Stimulated activated naive CD4-positive, alpha-beta T cell treated with Interleukin-2 at 50 U/mL for 16 hours (primary cell): ENCODE measurements around the gene HRH1.
"Not testable (repeated sequence)": the region's sequence is repeated elsewhere in the genome, so short reads cannot be mapped to it uniquely, and the experiment has no call there.

Experiments used
- DNase-seq: peaks from one replicate; lab custom pipeline; 2025; lab: John Stamatoyannopoulos, UW

Gene HRH1

DNA sequence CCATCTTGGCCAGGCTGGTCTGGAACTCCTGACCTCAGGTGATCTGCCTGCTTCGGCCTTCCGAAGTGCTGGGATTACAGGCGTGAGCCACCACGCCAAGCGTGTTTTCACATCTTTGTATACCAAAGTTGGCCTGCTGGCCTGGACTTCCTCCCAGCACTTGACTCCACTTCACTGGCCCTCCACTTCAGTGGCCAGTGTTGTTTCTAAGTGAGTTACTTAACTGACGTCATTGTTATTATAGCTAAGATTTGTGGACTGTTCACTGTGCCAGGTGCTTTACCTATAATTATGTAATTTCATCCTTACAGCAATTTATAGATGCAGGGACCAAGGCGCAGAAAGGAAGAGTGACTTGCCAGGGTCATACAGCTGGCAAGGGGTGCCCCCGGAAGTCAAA is 52.0 kb downstream of the HRH1 start:
- no peak for DNase-seq

GRCh38 chr3:11206953-11207352 is 52.7 kb downstream of the HRH1 start:
- DNase-seq: no peak

DNA sequence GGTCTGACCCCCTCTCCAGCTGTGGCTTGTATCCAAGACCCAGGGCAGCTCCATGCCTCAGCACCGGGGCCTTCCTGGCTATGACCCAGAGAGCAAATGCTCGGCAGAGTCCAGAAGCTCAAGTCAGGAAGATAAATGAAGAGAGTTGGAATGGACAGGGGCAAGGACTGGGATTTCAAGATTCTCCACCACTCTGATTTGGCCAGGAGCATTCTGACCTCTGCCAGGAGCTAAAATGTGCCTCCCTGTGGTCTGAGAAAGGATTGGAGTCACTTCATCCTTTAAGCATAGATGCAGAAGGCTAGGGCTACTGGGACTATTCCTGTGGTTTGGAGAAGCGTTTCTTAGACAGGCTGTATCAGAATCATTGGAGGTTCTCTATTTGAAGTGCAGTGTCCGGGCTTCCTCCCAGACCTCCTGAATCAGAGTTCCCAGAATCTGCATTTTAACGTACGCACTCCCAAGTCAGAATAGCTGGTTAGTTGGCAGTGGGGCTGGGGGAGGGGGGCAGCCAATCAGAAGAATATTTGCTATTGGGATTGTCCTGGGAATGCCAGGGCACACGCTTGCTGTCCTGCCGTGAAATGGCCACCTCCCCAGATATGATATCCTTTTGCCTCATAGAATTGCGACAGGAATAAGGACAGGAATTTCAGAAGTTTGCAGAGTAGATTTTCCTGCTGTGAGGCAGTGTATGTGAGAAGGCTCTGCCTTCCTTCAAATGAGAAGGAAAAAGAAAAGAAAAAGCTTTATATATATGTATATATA is 57.4 kb downstream of the HRH1 start:
- no peak for DNase-seq

GRCh38 chr3:11212299-11212608 is 58.0 kb downstream of the HRH1 start:
- DNase-seq: no peak

DNA sequence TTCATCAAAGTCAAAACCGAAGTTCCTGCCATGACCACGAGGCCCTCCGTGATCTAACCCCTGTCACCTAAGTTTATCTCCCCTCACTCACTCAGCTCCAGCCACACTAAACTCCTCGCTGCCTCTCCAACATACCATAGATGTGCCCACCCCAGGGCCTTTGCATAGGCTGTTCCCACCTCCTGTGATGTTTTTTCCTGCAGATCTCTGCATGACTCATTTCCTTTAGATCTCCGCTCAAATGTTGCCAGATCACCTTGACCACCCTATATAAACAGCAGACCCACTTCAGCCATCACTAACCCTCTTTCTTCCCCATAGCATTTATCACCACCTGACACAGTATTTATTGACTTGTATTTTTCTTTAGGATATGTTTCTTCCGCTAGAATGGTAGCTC is 58.5 kb downstream of the HRH1 start:
- no peak for DNase-seq

DNA sequence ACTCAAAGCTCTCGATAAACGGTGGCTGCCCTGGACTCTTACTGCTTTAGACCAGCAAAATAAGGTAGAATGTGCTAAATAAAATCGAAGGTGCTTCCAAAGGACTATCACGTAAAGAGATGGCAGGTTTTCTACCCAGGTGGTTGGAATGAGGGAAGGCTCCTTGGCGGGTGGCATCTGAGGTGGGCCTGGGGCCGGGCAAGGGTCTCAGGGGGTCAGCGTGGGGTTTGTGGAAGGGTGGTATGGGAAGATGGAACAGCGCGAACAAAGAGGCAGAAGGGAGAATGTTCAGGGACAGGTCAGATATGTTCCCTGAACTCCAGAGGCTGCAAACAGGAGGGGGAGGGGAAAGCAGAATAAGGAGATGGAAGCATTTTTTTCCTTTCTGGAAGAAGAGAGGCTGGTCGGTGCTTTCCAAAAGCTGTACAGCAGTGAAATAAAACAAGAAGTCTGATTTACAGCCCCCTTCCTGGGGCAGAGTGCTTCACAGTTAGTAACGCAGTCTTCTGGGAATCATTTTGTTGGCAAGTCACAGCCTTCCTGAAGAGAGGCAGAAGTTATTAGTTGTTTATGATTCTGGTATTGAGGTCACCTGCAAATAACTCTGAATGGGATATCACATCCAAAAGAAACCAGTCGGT is 59.6 kb downstream of the HRH1 start:
- no peak for DNase-seq

GRCh38 chr3:11214451-11214978 is 60.2 kb downstream of the HRH1 start:
- DNase-seq: no peak

DNA sequence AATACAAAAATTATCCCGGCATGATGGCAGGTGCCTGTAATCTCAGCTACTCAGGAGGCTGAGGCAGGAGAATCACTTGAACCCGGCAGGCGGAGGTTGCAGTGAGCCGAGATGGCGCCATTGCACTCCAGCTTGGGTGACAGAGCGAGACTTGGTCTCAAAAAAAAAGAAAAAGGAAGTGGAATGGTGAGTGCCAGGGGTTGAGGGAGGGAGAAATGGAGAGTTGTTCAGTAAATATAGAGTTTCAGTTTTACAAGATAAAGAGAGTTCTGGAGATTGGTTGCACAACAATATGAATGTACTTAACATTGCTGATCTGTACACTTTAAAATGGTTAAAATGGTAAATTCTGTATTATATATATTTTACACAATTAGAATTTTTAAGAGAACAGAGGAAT is 63.1 kb downstream of the HRH1 start:
- DNase-seq: not testable (repeated sequence)

DNA sequence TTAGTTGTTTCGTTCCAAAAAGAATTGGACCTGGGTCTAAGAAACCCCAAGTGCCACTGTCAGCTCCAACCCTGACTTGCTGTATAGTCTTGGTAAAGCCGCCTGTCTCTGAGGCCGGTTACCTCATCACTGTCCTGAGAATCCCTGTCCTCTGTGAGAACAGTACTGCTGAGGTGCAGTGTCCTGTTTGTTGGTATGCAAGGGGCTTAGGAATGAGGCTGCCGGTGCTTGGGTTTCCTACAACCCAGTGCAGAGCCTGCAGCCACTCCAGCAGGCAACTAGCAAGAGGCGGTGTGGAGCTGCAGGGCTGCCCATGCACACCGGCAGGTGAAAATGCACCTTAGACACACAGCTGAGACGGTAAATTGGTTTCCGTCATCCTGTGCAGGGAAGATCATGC is 65.9 kb downstream of the HRH1 start:
- no peak for DNase-seq

DNA sequence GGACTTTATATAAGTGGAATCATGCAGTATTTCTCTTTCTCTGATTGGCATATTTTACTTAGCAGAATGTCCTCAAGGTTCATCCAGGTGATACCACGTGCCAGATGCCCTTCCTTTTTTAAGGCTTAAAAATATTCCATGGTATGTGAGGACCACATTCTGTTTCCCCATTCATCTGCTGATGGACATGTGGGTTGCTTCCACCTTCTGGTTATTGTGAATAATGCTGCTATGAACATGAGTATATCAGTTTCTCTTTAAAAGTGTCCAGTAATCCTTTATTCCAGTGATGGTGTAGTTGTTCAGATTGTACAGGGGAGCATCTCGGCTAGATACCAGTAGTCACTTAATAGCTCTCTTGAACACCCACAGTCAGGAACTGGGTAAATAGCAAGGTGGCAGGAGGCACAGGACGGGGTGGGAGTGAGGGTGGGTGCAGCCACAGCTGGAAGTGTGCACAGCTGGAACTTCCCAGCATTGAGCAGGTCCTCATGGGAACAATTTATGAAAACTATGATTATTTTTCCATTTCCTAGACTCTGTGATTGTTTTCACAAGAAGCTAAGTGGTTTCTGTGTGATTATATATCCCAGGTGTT is 67.6 kb downstream of the HRH1 start:
- DNase-seq: no peak

GRCh38 chr3:11224010-11224409 is 69.7 kb downstream of the HRH1 start:
- DNase-seq: no peak

DNA sequence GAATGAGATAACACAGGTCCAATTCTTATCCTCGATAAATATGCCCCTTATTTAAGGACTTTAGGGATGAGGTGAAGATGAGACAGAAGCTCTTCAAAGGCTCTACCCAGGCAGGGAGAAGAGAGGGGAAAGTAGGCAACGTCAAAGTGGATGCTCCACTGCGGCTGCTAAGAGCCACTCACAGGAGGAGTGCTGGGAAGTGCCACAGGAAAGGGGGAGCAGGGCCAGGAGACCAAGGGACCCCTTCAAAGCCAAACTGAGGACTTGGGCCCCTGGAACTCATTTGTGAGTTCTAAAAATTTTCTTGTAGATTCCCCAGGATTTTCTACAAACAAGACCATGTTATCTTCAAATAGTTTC is 70.6 kb downstream of the HRH1 start:
- DNase-seq: no peak

GRCh38 chr3:11226042-11226370 is 71.7 kb downstream of the HRH1 start:
- DNase-seq: no peak

DNA sequence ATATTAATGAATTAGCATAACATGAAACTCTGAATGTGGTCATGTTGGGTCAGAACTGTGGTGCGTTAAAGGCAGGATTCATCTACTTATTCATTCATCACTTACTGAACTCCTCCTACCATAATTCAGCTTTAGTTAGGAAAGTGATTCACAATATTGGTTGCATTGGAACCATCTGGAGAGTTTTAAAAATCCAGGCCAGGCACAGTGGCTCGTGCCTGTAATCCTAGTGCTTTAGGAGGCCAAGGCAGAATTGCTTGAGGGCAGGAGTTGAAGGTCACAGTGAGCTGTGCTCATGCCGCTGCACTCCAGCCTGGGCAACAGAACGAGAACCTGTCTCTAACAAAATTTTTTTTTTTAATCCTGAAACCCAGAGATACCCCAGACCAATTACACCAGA is 73.7 kb downstream of the HRH1 start:
- DNase-seq: no peak

- no peak for DNase-seq
Measured at GRCh38 chr3:11230125-11230524, 75.8 kb downstream of the HRH1 start.

DNA sequence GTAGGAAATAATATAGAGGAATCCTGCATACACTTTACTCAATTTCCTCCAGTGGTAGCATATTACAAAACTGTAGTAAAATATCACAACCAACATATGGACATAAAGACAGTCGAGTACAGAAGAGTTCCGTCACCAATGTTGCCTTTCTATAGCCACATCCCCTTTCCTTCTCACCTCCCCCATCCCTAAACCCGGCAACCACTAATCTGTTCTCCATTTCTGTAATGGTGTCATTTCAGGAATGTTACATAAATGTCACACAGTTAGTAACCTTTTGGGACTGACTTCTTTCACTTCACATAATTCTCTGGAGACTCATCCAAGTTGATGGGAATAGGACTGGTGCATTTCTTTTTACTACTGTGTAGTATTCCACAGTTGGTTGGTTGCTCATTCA is 76.5 kb downstream of the HRH1 start:
- DNase-seq: no peak

DNA sequence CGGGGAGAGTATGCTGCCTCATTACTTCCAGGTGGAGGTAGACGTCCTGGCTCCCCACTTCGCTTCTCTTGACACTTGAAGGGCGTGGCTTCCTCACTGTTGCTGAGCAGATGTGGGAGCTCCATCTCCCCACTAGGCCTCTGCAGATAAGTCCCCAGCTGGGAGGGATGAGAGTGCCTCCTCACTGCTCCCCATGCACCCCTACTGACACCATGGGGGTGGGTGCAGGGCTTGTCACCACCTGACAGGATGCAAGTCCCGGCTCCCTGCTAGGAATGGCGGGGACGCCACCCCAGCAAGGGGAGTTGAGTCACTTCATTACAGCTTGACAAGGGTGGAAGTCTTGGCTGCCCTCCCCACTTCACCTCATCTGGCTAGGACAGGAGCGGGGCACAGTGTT is 81.1 kb downstream of the HRH1 start:
- DNase-seq: no peak

GRCh38 chr3:11236588-11237461 is 82.5 kb downstream of the HRH1 start:
- DNase-seq: peak; percentile 70

- peak; percentile 4 for DNase-seq
Measured at GRCh38 chr3:11238060-11238459, 83.8 kb downstream of the HRH1 start.

- DNase-seq: no peak
Measured at GRCh38 chr3:11238880-11239279, 84.6 kb downstream of the HRH1 start.

- no peak for DNase-seq
Measured at GRCh38 chr3:11239796-11240195, 85.5 kb downstream of the HRH1 start.

DNA sequence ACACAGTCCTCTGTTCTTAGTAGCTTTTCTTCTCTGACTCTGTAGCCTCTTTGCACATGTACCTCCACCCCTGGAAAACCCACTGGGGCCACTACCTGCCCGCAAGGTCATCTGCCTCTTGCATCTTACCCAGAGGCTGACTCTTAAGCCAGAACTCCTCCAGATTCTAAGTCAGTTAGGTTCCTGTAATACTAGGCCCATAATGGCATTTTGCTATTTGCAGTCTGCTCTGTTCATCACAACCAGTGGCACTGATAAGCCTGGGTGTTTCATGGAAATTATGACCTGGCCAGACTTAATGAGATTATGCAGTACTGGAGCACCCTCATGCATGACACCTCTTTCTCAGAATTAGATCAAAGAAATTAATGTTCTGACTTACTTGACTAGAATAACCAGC is 86.2 kb downstream of the HRH1 start:
- DNase-seq: peak; percentile 41
